NT2/D1 (cell line): ENCODE measurements around the gene RNF25.

Experiments
- SUZ12 ChIP-seq: IDR thresholded peaks from 2 replicates; pipeline ENCODE4 v1.6.1; 2011; ENCODE audit not compliant: insufficient read length, insufficient read depth; ENCODE audit errors: extremely low read depth
- YY1 ChIP-seq: IDR thresholded peaks from 2 replicates; pipeline ENCODE4 v1.6.1; 2011; ENCODE audit not compliant: insufficient read length, insufficient read depth

- TF ChIP-seq SUZ12 (no peak), YY1 (no peak)
These were observed 23.6 kb downstream of the RNF25 start for GRCh38 chr2:218648088-218648786.
